HepG2 (cell line): Measurements from ENCODE around the gene INO80B. TPM values are rescaled to one million over a fixed set of nuclear protein-coding genes. Genes with fewer than 3 reads are reported as not detected.

Experiments used
- AHDC1 ChIP-seq: sonication (generic); formaldehyde crosslinking; IDR thresholded peaks from 2 replicates; pipeline ENCODE4 v1.5.1; 2020; ENCODE audit warnings: mild to moderate bottlenecking, missing genetic modification reagents, borderline replicate concordance
- CSRNP1 ChIP-seq: sonication (generic); formaldehyde crosslinking; IDR thresholded peaks from 2 replicates; pipeline ENCODE4 v1.8.1; 2023; ENCODE audit warnings: mild to moderate bottlenecking, missing genetic modification reagents
- CTCF ChIP-seq: sonication (generic); formaldehyde crosslinking; IDR thresholded peaks from 2 replicates; pipeline ENCODE4 v1.5.0; 2020; ENCODE audit warnings: mild to moderate bottlenecking, missing genetic modification reagents, moderate library complexity
- HDAC1 ChIP-seq: sonication (generic); formaldehyde crosslinking; IDR thresholded peaks from 2 replicates; pipeline ENCODE4 v1.5.1; 2020; ENCODE audit warnings: mild to moderate bottlenecking, missing genetic modification reagents
- MIXL1 ChIP-seq: IDR thresholded peaks from 2 replicates; pipeline ENCODE4 v1.6.1; 2016
- POLR2AphosphoS5 ChIP-seq: IDR thresholded peaks from 2 replicates; pipeline ENCODE4 v1.6.1; 2012; ENCODE audit warnings: low read depth, low read length
- PRPF4 ChIP-seq: fragments of 200-400 bp; formaldehyde crosslinking; IDR thresholded peaks from 2 replicates; pipeline ENCODE4 v1.6.1; 2016; ENCODE audit warnings: low read length, low read depth; ENCODE audit not compliant: poor library complexity, severe bottlenecking
- ZNF30 ChIP-seq: sonication (generic); formaldehyde crosslinking; IDR thresholded peaks from 2 replicates; pipeline ENCODE4 v1.5.0; 2020; ENCODE audit warnings: mild to moderate bottlenecking, missing genetic modification reagents
- ZNF33B ChIP-seq: sonication (generic); formaldehyde crosslinking; IDR thresholded peaks from 2 replicates; pipeline ENCODE4 v1.5.1; 2020; ENCODE audit warnings: mild to moderate bottlenecking, missing genetic modification reagents
- ZNF430 ChIP-seq: sonication (generic); formaldehyde crosslinking; IDR thresholded peaks from 2 replicates; pipeline ENCODE4 v1.9.0; 2021; ENCODE audit warnings: mild to moderate bottlenecking, missing genetic modification reagents
- ZNF547 ChIP-seq: sonication (generic); formaldehyde crosslinking; IDR thresholded peaks from 2 replicates; pipeline ENCODE4 v1.5.1; 2020; ENCODE audit warnings: mild to moderate bottlenecking, missing genetic modification reagents
- ZNF567 ChIP-seq: sonication (generic); formaldehyde crosslinking; IDR thresholded peaks from 2 replicates; pipeline ENCODE4 v1.8.1; 2023; ENCODE audit warnings: mild to moderate bottlenecking, missing genetic modification reagents, borderline replicate concordance
- ZNF577 ChIP-seq: sonication (generic); formaldehyde crosslinking; IDR thresholded peaks from 2 replicates; pipeline ENCODE4 v1.4.0; 2020; ENCODE audit warnings: mild to moderate bottlenecking, low read depth, missing genetic modification reagents, borderline replicate concordance
- ZNF83 ChIP-seq: sonication (generic); formaldehyde crosslinking; IDR thresholded peaks from 2 replicates; pipeline ENCODE4 v1.4.0; 2020; ENCODE audit warnings: missing genetic modification reagents, mild to moderate bottlenecking, borderline replicate concordance
- polyA plus RNA-seq, 8 experiments: library from polyadenylated mRNA; depleted of rRNA in 3 of 8; stranded (reverse) in 7 of 8; unstranded in 1 of 8; fragments of >200 nt; fragmentation: Illumina TruSeq in 4 of 8; extraction: Trizol in 4 of 8; gene quantifications; 2 replicates each; pipeline versions ENCODE4 v1.2.1 to v1.2.3, GENCODE V29; 2011 to 2016; ENCODE audit warnings: low read depth in 4 of 8, missing spikeins in 1 of 8, mixed read lengths in 1 of 8; ENCODE audit not compliant: insufficient read depth in 1 of 8
- total RNA-seq, 5 experiments: library from RNA; depleted of rRNA; stranded (reverse); fragments of >200 nt; fragmentation: Illumina TruSeq; extraction: Trizol; gene quantifications; 2 replicates each; pipeline ENCODE4 v1.2.3, GENCODE V29; 2016; ENCODE audit warnings: low read depth in 1 of 5
- TF ChIP-seq, protein P1 (sequence below): sonication (generic); formaldehyde crosslinking; IDR thresholded peaks from 2 replicates; pipeline ENCODE4 v1.4.0; 2020; ENCODE audit warnings: mild to moderate bottlenecking, missing genetic modification reagents

INO80B gene
- total and polyA plus RNA-seq, 2 of the 13 experiments (the other 11 are each of a cell fraction or from before 2014, with no cell fraction given): 6.2 to 14.5 TPM

- TF ChIP-seq MIXL1 (CRISPR knock-in tag) (peak; percentile 96), CSRNP1 (CRISPR knock-in tag) (peak; percentile 88; the same call in 1 of the 2 replicates), ZNF577 (no peak), ZNF33B (CRISPR knock-in tag) (peak; percentile 81), POLR2AphosphoS5 (peak; percentile 57), HDAC1 (peak; percentile 99), PRPF4 (peak; percentile 67), ZNF567 (CRISPR knock-in tag) (peak; percentile 98), ZNF30 (no peak), AHDC1 (CRISPR knock-in tag) (0 out of 2 replicates have a peak, but pooled peaks have one; percentile 79), CTCF (CRISPR knock-in tag) (peak; percentile 36), ZNF83 (CRISPR knock-in tag) (peak; percentile 58; the same call in 1 of the 2 replicates), ZNF547 (CRISPR knock-in tag) (peak; percentile 95), ZNF430 (peak; percentile 92)
- TF ChIP-seq, protein P1, sequence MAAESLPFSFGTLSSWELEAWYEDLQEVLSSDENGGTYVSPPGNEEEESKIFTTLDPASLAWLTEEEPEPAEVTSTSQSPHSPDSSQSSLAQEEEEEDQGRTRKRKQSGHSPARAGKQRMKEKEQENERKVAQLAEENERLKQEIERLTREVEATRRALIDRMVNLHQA (CRISPR knock-in tag): peak; percentile 85; the same call in 1 of the 2 replicates
Observed at GRCh38 chr2:74454654-74455511, at the start of gene INO80B (continued).
